Endodermal cell (in vitro differentiated cells): ENCODE results near the gene MAPK9. TPM values are rescaled to one million over a fixed set of nuclear protein-coding genes. Genes with fewer than 3 reads are reported as not detected.
"Not testable (repeated sequence)": the region's sequence is repeated elsewhere in the genome, so short reads cannot be mapped to it uniquely, and the experiment has no call there.

Experiments used
- DNase-seq: peaks from one replicate; pipeline ENCODE4 v3.0.0-alpha.2; 2017
- H3K27ac ChIP-seq: 2 replicates; pipeline ENCODE4 v1.5.1; 2013; ENCODE audit warnings: mild to moderate bottlenecking, low read depth, low read length, moderate library complexity
- H3K27me3 ChIP-seq: 2 replicates; pipeline ENCODE4 v1.6.1; 2013; ENCODE audit warnings: mild to moderate bottlenecking, low read length, moderate library complexity; ENCODE audit not compliant: insufficient read depth, control insufficient read depth, poor library complexity, severe bottlenecking
- H3K36me3 ChIP-seq: 2 replicates; pipeline ENCODE4 v1.7.0; 2013; ENCODE audit warnings: mild to moderate bottlenecking, low read length, moderate library complexity; ENCODE audit not compliant: control insufficient read depth, insufficient read depth
- H3K4me1 ChIP-seq: one replicate; pipeline ENCODE4 v1.7.0; 2013; ENCODE audit warnings: low read length; ENCODE audit not compliant: control insufficient read depth, insufficient read depth
- H3K4me3 ChIP-seq: 2 replicates; pipeline ENCODE4 v1.5.1; 2013; ENCODE audit warnings: mild to moderate bottlenecking, low read length, moderate library complexity
- H3K9ac ChIP-seq: 2 replicates; pipeline ENCODE4 v1.6.1; 2013; ENCODE audit warnings: mild to moderate bottlenecking, low read length, moderate library complexity; ENCODE audit not compliant: poor library complexity, severe bottlenecking; ENCODE audit errors: extremely low read depth
- H3K9me3 ChIP-seq: 2 replicates; pipeline ENCODE4 v1.6.1; 2013; ENCODE audit warnings: mild to moderate bottlenecking, low read length, moderate library complexity; ENCODE audit not compliant: control insufficient read depth
- H3K27ac Mint-ChIP-seq: 2 replicates; pipeline ENCODE4 v1.8.0; 2020; ENCODE audit warnings: mixed read lengths
- H3K27me3 Mint-ChIP-seq: 2 replicates; pipeline ENCODE4 v1.8.0; 2021; ENCODE audit warnings: mild to moderate bottlenecking, mixed read lengths; ENCODE audit not compliant: insufficient read depth
- H3K36me3 Mint-ChIP-seq: 2 replicates; pipeline ENCODE4 v1.8.0; 2020; ENCODE audit warnings: low read depth, mixed read lengths
- H3K4me1 Mint-ChIP-seq: 2 replicates; pipeline ENCODE4 v1.8.0; 2020; ENCODE audit warnings: mixed read lengths
- H3K4me3 Mint-ChIP-seq: 2 replicates; pipeline ENCODE4 v1.8.0; 2020; ENCODE audit warnings: mild to moderate bottlenecking, moderate library complexity, mixed read lengths
- H3K9me3 Mint-ChIP-seq: 2 replicates; pipeline ENCODE4 v1.8.0; 2020; ENCODE audit warnings: mild to moderate bottlenecking, mixed read lengths
- WGBS, 2 experiments: methylation state at CpG; one replicate each; pipeline versions ENCODE4 v1.1.5 to v1.1.7; 2013; ENCODE audit warnings: missing lambda C conversion rate in 2 of 2, mixed read lengths in 1 of 2; ENCODE audit not compliant: insufficient coverage in 1 of 2, insufficient read length in 1 of 2; 5-methylcytosine and 5-hydroxymethylcytosine counted together
- total RNA-seq, 2 donors: library from RNA; stranded (reverse); fragmentation: NEBNext Ultra II Directional in 1 of 2; extraction: Animal tissue kit (Norgen Biotek cat#: 25700) in 1 of 2; gene quantifications; 2 replicates in 1 of 2; 3 replicates in 1 of 2; pipeline ENCODE4 v1.2.1, GENCODE V29; 2021
- TF ChIP-seq, protein P1 (sequence below): fragments of 200-600 bp; sonication (generic); conservative IDR thresholded peaks from 2 replicates; pipeline ENCODE4 v1.5.0; 2021; ENCODE audit warnings: antibody characterized with exemption, mild to moderate bottlenecking

MAPK9 gene
- total RNA-seq, 2 donors from 2014 or later: 45.6 to 51.8 TPM

DNA sequence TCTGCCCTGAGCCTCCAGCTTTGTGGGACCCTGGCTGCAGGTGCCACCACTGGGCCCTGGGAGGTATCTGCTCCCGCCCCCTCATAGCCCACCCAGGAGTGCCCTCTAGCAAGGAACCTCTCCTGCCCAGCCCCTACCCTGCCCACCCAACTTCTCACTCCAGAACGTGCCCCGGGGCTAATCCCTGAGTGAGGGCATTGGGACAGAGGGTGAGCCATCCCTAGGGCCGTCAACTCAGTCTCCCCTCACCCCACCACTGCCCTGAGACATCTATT is 80.2 kb downstream of the MAPK9 start:
- Mint-ChIP-seq H3K4me3 (no peak overlapping the region), H3K9me3 (peaks cover 2% of the 10 kb centered on the region)

DNA sequence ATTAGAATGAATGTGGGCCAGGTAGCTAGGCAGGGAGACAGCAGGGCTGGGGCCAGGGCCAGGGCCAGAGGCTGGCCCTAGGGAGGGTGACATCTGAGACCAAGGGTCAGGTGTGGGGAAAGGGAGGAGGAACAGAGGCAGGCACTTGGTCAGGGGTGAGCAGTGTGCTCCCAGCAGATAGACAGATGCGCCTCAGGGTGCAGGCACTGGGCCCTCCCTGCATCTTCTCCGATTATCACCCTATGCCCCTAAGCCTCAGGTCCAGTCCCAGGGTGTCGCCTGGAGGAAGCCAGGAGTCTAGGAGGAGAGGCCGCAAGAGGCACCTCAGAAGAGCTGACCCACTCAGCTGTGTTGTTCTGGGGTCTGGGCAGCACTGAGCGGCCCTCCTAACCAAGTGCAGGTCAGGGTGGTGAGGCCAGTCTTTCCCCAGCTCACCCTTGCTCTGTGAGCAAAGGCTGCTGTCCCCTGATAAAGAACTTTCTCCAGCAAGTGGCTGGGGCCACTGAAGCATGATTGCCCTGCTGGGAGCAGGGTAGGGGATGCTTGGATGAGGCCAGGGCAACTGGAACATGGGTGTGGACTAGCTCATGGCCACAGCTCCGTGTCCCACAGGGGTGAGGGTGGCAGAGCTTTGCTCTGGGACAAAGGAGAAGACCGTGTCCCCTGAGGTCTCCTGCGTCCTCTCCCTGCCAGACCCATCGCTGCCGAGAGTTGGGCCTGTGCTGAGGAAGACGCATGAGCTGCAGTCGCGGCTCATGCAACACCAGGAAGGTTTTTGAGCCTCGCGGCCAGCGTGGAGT is 80.7 kb downstream of the MAPK9 start:
- H3K27me3 Mint-ChIP-seq: peaks cover 43% of the 10 kb centered on the region
- no peak overlapping the region for H3K9ac ChIP-seq
- H3K27me3 ChIP-seq: peaks cover 9% of the 10 kb centered on the region
- H3K4me3 ChIP-seq: no peak overlapping the region
- peaks cover 2% of the 10 kb centered on the region for H3K9me3 Mint-ChIP-seq
- H3K27ac ChIP-seq: no peak overlapping the region
- H3K9me3 ChIP-seq: no peaks in the 10 kb centered on the region
- peaks cover 9% of the 10 kb centered on the region for H3K4me1 Mint-ChIP-seq
- no peak for DNase-seq
- TF ChIP-seq, protein P1, sequence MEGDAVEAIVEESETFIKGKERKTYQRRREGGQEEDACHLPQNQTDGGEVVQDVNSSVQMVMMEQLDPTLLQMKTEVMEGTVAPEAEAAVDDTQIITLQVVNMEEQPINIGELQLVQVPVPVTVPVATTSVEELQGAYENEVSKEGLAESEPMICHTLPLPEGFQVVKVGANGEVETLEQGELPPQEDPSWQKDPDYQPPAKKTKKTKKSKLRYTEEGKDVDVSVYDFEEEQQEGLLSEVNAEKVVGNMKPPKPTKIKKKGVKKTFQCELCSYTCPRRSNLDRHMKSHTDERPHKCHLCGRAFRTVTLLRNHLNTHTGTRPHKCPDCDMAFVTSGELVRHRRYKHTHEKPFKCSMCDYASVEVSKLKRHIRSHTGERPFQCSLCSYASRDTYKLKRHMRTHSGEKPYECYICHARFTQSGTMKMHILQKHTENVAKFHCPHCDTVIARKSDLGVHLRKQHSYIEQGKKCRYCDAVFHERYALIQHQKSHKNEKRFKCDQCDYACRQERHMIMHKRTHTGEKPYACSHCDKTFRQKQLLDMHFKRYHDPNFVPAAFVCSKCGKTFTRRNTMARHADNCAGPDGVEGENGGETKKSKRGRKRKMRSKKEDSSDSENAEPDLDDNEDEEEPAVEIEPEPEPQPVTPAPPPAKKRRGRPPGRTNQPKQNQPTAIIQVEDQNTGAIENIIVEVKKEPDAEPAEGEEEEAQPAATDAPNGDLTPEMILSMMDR: no peak
- WGBS, 2 experiments: 93 to 95% methylated on average over 13 to 16 of the region's 16 CpGs
- H3K36me3 Mint-ChIP-seq: no peaks in the 10 kb centered on the region
- no peaks in the 10 kb centered on the region for H3K4me1 ChIP-seq
- H3K27ac Mint-ChIP-seq: no peak overlapping the region
- no peak overlapping the region for H3K4me3 Mint-ChIP-seq
- H3K36me3 ChIP-seq: no peaks in the 10 kb centered on the region

More for the DNA sequence above, 80.2 kb downstream of the MAPK9 start:
- WGBS, 2 experiments: 78% methylated on average over 4 of the region's 4 CpGs; no CpG with 5 or more reads in 1 of the 2 experiments
- Histone ChIP-seq H3K4me1 (no peaks in the 10 kb centered on the region), H3K36me3 (no peaks in the 10 kb centered on the region), H3K27me3 (peaks cover 9% of the 10 kb centered on the region), H3K4me3 (no peak overlapping the region), H3K27ac (no peak overlapping the region), H3K9ac (no peak overlapping the region), H3K9me3 (no peaks in the 10 kb centered on the region)
- Mint-ChIP-seq H3K27ac (no peak overlapping the region), H3K36me3 (no peaks in the 10 kb centered on the region), H3K4me1 (peaks cover 9% of the 10 kb centered on the region), H3K27me3 (peaks cover 39% of the 10 kb centered on the region)
- TF ChIP-seq, protein P1: no peak
- peak; percentile 34 for DNase-seq

DNA sequence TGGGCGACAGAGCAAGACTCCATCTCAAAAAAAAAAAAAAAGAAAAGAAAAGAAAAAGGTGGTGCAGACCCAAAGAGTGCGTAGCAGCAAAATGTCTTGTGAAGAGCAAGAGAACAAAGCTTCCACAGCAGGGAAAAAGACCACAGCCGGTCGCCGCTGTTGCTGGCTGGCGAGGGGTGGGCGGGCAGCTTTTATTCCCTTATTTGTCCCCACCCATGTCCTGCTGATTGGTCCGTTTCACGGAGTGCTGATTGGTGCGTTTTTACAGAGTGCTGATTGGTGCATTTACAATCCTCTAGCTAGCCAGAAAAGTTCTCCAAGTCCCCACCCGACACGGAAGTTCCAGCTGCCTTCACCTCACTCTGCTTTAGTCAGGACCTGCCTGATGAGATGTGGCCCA is 81.8 kb downstream of the MAPK9 start:
- H3K4me3 ChIP-seq: not testable (repeated sequence)

More for the DNA sequence above, 81.8 kb downstream of the MAPK9 start:
- H3K9me3 Mint-ChIP-seq, DNase-seq, H3K27ac Mint-ChIP-seq, H3K9ac ChIP-seq, H3K4me1 ChIP-seq, H3K36me3 Mint-ChIP-seq, H3K9me3 ChIP-seq, H3K4me1 Mint-ChIP-seq, H3K27me3 ChIP-seq, H3K36me3 ChIP-seq, H3K27ac ChIP-seq: not testable (repeated sequence)
- H3K27me3 Mint-ChIP-seq: peaks cover 42% of the 10 kb centered on the region
- peak overlapping the region; percentile 47 for H3K4me3 Mint-ChIP-seq
- 90 to 94% methylated on average over 8 to 12 of the region's 12 CpGs for WGBS, 2 experiments
